PC-9 (cell line): Measurements from ENCODE around the gene ARL4A. TPM values are rescaled to one million over a fixed set of nuclear protein-coding genes. Genes with fewer than 3 reads are reported as not detected.
A peak's percentile ranks its signal among the peaks of the same experiment; 100 is the strongest.

ENCODE experiments used
- BruUV-seq: library from RNA; stranded (reverse); fragments of 400-500 nt; replicated peaks from 2 replicates; lab custom pipeline; 2021; lab: Mats Ljungman, UMichigan
- CTCF ChIA-PET: fragments of 300-600 bp; sonication (Branson Sonifier 250); formaldehyde crosslinking; loops from one replicate; lab custom pipeline; 2022; ENCODE audit warnings: antibody characterized with exemption; lab: Charles Lee
- POLR2A ChIA-PET: fragments of 300-600 bp; sonication (Branson Sonifier 250); formaldehyde crosslinking; loops from one replicate; lab custom pipeline; 2022; ENCODE audit warnings: antibody characterized with exemption; ENCODE audit not compliant: unreplicated experiment; lab: Charles Lee
- DNase-seq, 2 experiments: peaks; one replicate each; pipeline versions ENCODE4 v3.0.0 to v3.0.0-alpha.2; 2015 to 2022; ENCODE audit warnings: mixed read lengths in 1 of 2
- H2AFZ ChIP-seq: fragments of 200-600 bp; sonication (generic); 2 replicates; pipeline ENCODE4 v1.8.1; 2017; ENCODE audit warnings: antibody characterized with exemption
- H3F3A ChIP-seq: fragments of 200-600 bp; sonication (generic); 2 replicates; pipeline ENCODE4 v1.8.1; 2017; ENCODE audit warnings: antibody characterized with exemption, mild to moderate bottlenecking, low read depth; ENCODE audit not compliant: insufficient read depth
- H3K27ac ChIP-seq: fragments of 200-600 bp; sonication (generic); 2 replicates; pipeline ENCODE4 v1.6.1; 2016; ENCODE audit warnings: mixed run types
- H3K27me3 ChIP-seq: fragments of 200-600 bp; sonication (generic); 2 replicates; pipeline ENCODE4 v1.6.1; 2016; ENCODE audit warnings: low read depth, mixed run types; ENCODE audit not compliant: insufficient read depth
- H3K36me3 ChIP-seq: fragments of 200-600 bp; sonication (generic); 2 replicates; pipeline ENCODE4 v1.6.1; 2016; ENCODE audit warnings: low read depth, mixed run types
- H3K4me1 ChIP-seq: fragments of 200-600 bp; sonication (generic); replicated peaks from 2 replicates; pipeline ENCODE4 v1.6.1; 2016; ENCODE audit warnings: mixed run types; ENCODE audit not compliant: insufficient read depth
- H3K4me2 ChIP-seq: fragments of 200-600 bp; sonication (generic); 2 replicates; pipeline ENCODE4 v1.6.1; 2017; ENCODE audit warnings: mixed run types
- H3K4me3 ChIP-seq: fragments of 200-600 bp; sonication (generic); 2 replicates; pipeline ENCODE4 v1.6.1; 2016; ENCODE audit warnings: mixed run types
- H3K79me2 ChIP-seq: fragments of 200-600 bp; sonication (generic); 2 replicates; pipeline ENCODE4 v1.6.1; 2017; ENCODE audit warnings: low read depth, mixed run types
- H3K9me2 ChIP-seq: fragments of 200-600 bp; sonication (generic); 2 replicates; pipeline ENCODE4 v1.8.1; 2017; ENCODE audit warnings: mild to moderate bottlenecking; ENCODE audit not compliant: insufficient read depth
- H3K9me3 ChIP-seq: fragments of 200-600 bp; sonication (generic); 2 replicates; pipeline ENCODE4 v1.8.1; 2016; ENCODE audit warnings: low read depth; ENCODE audit not compliant: insufficient read depth
- H4K20me1 ChIP-seq: fragments of 200-600 bp; sonication (generic); 2 replicates; pipeline ENCODE4 v1.8.1; 2017; ENCODE audit not compliant: insufficient read depth
- CTCF ChIP-seq: fragments of 200-600 bp; sonication (generic); conservative IDR thresholded peaks from 2 replicates; pipeline ENCODE4 v1.6.1; 2017; ENCODE audit warnings: mixed run types, antibody characterized with exemption, mild to moderate bottlenecking, moderate library complexity
- EZH2 ChIP-seq: fragments of 200-600 bp; sonication (generic); IDR thresholded peaks from 2 replicates; pipeline ENCODE4 v1.8.0; 2017; ENCODE audit warnings: antibody characterized with exemption, low read depth
- intact Hi-C: fragments of 100-400 bp; cut with micrococcal nuclease; formaldehyde crosslinking; loops from one replicate; pipeline ENCODE4 v1.10.0; 2022; ENCODE audit not compliant: unreplicated experiment
- total RNA-seq: library from RNA; stranded (reverse); gene quantifications from 2 replicates; pipeline ENCODE4 v1.2.3, GENCODE V29; 2021

ARL4A gene
- total RNA-seq, 1 experiment from 2014 or later: 17.9 TPM

GRCh38 chr7:12684733-12685132, 2.7 kb upstream of the ARL4A start:
- no peak for DNase-seq
- POLR2A ChIA-PET: no interaction called here

GRCh38 chr7:12685550-12685949, 1.9 kb upstream of the ARL4A start:
- Histone ChIP-seq H3K79me2 (peaks cover 17% of the 10 kb centered on the region), H3K36me3 (no peaks in the 10 kb centered on the region), H3K27me3 (no peaks in the 10 kb centered on the region), H3K9me3 (no peaks in the 10 kb centered on the region), H3F3A (peaks cover 17% of the 10 kb centered on the region), H3K9me2 (no peaks in the 10 kb centered on the region), H3K4me3 (peak overlapping the region; percentile 77; the same call in 1 of the 2 replicates), H3K4me2 (peak overlapping the region; percentile 99), H3K4me1 (peaks cover 15% of the 10 kb centered on the region; the same call in 1 of the 2 replicates), H4K20me1 (no peaks in the 10 kb centered on the region), H2AFZ (peak overlapping the region; percentile 98), H3K27ac (no peak overlapping the region)
- intact Hi-C loops: loop anchor here (5.0 kb wide), 2 partner anchors 212 to 492 kb away; no protein-coding TSS in a partner anchor
- TF ChIP-seq CTCF (peak; percentile 42; the same call in 1 of the 2 replicates), EZH2 (no peak)
- DNase-seq: peak in 1 of 2 experiments; percentile 56
- ChIA-PET CTCF (interaction anchor here (1.2 to 1.5 kb wide), 4 partner anchors 40 to 577 kb away, joined by 3 to 11 read pairs (median 4); no protein-coding TSS in a partner anchor), POLR2A (interaction anchor here (1.5 kb wide), 1 partner anchor 36 kb away, joined by 12 read pairs; no protein-coding TSS in a partner anchor)
- BruUV-seq: no TSS peak

More at GRCh38 chr7:12684733-12685132, 2.7 kb upstream of the ARL4A start:
- Histone ChIP-seq H3F3A (peaks cover 17% of the 10 kb centered on the region), H3K27ac (no peak overlapping the region), H3K27me3 (no peaks in the 10 kb centered on the region), H4K20me1 (no peaks in the 10 kb centered on the region), H3K36me3 (no peaks in the 10 kb centered on the region), H3K9me2 (no peaks in the 10 kb centered on the region), H3K4me2 (no peak overlapping the region), H3K4me1 (peaks cover 15% of the 10 kb centered on the region; the same call in 1 of the 2 replicates), H3K4me3 (no peak overlapping the region), H3K9me3 (no peaks in the 10 kb centered on the region), H2AFZ (no peak overlapping the region), H3K79me2 (peaks cover 16% of the 10 kb centered on the region)
- no peak for TF ChIP-seq EZH2
- no peak for TF ChIP-seq CTCF
- BruUV-seq: no TSS peak
- CTCF ChIA-PET: interaction anchor here (0.7 kb wide), 1 partner anchor 1307 kb away, joined by 8 read pairs; no protein-coding TSS in a partner anchor
- intact Hi-C loops: loop anchor here (5.0 kb wide), 2 partner anchors 213 to 493 kb away; no protein-coding TSS in a partner anchor

GRCh38 chr7:12686234-12686890, 1.1 kb upstream of the ARL4A start:
- H3F3A ChIP-seq: peaks cover 17% of the 10 kb centered on the region
- peak overlapping the region; percentile 77 for H3K4me3 ChIP-seq
- peak; percentile 78 for TF ChIP-seq CTCF
- no peak for TF ChIP-seq EZH2
- H3K9me2 ChIP-seq: no peaks in the 10 kb centered on the region
- DNase-seq: peak; percentile 87 to 99
- peaks cover 17% of the 10 kb centered on the region for H3K79me2 ChIP-seq
- intact Hi-C loops: loop anchor here (1.0 to 5.0 kb wide), 8 partner anchors 20 to 491 kb away; no protein-coding TSS in a partner anchor
- H3K36me3 ChIP-seq: no peaks in the 10 kb centered on the region
- H3K9me3 ChIP-seq: no peaks in the 10 kb centered on the region
- H3K27ac ChIP-seq: peak overlapping the region; percentile 63
- H4K20me1 ChIP-seq: no peaks in the 10 kb centered on the region
- no peaks in the 10 kb centered on the region for H3K27me3 ChIP-seq
- peaks cover 15% of the 10 kb centered on the region; the same call in 1 of the 2 replicates for H3K4me1 ChIP-seq
- peak overlapping the region; percentile 98 for H2AFZ ChIP-seq
- H3K4me2 ChIP-seq: peak overlapping the region; percentile 99
- POLR2A ChIA-PET: interaction anchor here (0.6 to 1.5 kb wide), 8 partner anchors 29 to 702 kb away, joined by 3 to 12 read pairs (median 4); no protein-coding TSS in a partner anchor
- CTCF ChIA-PET: interaction anchor here (0.6 to 1.8 kb wide), 15 partner anchors 9 to 576 kb away, joined by 3 to 14 read pairs (median 4); no protein-coding TSS in a partner anchor
- no TSS peak for BruUV-seq
